ENCODE measurements around the gene HHATL.
"Not testable (repeated sequence)": the region's sequence is repeated elsewhere in the genome, so short reads cannot be mapped to it uniquely, and the experiment has no call there.

The HHATL gene

GRCh38 chr3:42733501-42734262 lies 31.1 kb upstream of the HHATL start:
- no peak for DNase-seq

- DNase-seq, result no peak
Observed at GRCh38 chr3:42732829-42733459, 30.3 kb upstream of the HHATL start.

GRCh38 chr3:42732196-42732828 lies 29.7 kb upstream of the HHATL start:
- no peak for DNase-seq

GRCh38 chr3:42731476-42732195 lies 29.0 kb upstream of the HHATL start:
- no peak for DNase-seq

GRCh38 chr3:42730706-42731420 lies 28.3 kb upstream of the HHATL start:
- DNase-seq, result no peak

- no peak for DNase-seq
Observed at GRCh38 chr3:42730294-42730693, 27.7 kb upstream of the HHATL start.

- no peak for DNase-seq
Observed at GRCh38 chr3:42729404-42730145, 27.0 kb upstream of the HHATL start.

- no peak for DNase-seq
Observed at GRCh38 chr3:42728668-42729364, 26.2 kb upstream of the HHATL start.

- no peak for DNase-seq
Observed at GRCh38 chr3:42728056-42728455, 25.5 kb upstream of the HHATL start.

- no peak for DNase-seq
Observed at GRCh38 chr3:42725454-42725853, 22.9 kb upstream of the HHATL start.

- no peak for DNase-seq
Observed at GRCh38 chr3:42723219-42723618, 20.6 kb upstream of the HHATL start.

- DNase-seq, result not testable (repeated sequence)
Observed at GRCh38 chr3:42722442-42722841, 19.8 kb upstream of the HHATL start.

- no peak for DNase-seq
Observed at GRCh38 chr3:42721690-42722089, 19.1 kb upstream of the HHATL start.

- no peak for DNase-seq
Observed at GRCh38 chr3:42720126-42720525, 17.5 kb upstream of the HHATL start.

GRCh38 chr3:42719002-42719401 lies 16.4 kb upstream of the HHATL start:
- DNase-seq, result no peak

- no peak for DNase-seq
Observed at GRCh38 chr3:42718338-42718737, 15.7 kb upstream of the HHATL start.

GRCh38 chr3:42717306-42717705 lies 14.7 kb upstream of the HHATL start:
- no peak for DNase-seq

GRCh38 chr3:42714171-42714852 lies 11.7 kb upstream of the HHATL start:
- DNase-seq, result no peak

GRCh38 chr3:42713747-42714146 lies 11.1 kb upstream of the HHATL start:
- no peak for DNase-seq

GRCh38 chr3:42712688-42713372 lies 10.2 kb upstream of the HHATL start:
- DNase-seq, result no peak

All from NCI-H187 (cell line).